NCI-H2196 (cell line): ENCODE measurements around the gene TOPAZ1.
"Not testable (repeated sequence)": the region's sequence is repeated elsewhere in the genome, so short reads cannot be mapped to it uniquely, and the experiment has no call there.

ENCODE experiments used
- DNase-seq: peaks from one replicate; lab custom pipeline; 2025; ENCODE audit not compliant: unreplicated experiment; lab: John Stamatoyannopoulos, UW

Gene TOPAZ1

GRCh38 chr3:44326515-44326914, 84.8 kb downstream of the TOPAZ1 start:
- no peak for DNase-seq

- no peak for DNase-seq
Observed at GRCh38 chr3:44329946-44330345, 88.3 kb downstream of the TOPAZ1 start.

- DNase-seq, result no peak
Observed at GRCh38 chr3:44330444-44330843, 88.8 kb downstream of the TOPAZ1 start.

GRCh38 chr3:44334326-44334725, 92.6 kb downstream of the TOPAZ1 start:
- DNase-seq, result no peak

- no peak for DNase-seq
Observed at GRCh38 chr3:44337248-44337785, 95.6 kb downstream of the TOPAZ1 start.

- peak; percentile 85 for DNase-seq
Observed at GRCh38 chr3:44338010-44338827, 96.5 kb downstream of the TOPAZ1 start, which contains the start of gene TCAIM. TCAIM (plus strand) TSS chr3:44338766; CDS start chr3:44354783, 16,017 bp downstream.

- DNase-seq, result no peak
Observed at GRCh38 chr3:44338828-44339127, 97.1 kb downstream of the TOPAZ1 start.

- DNase-seq, result no peak
Observed at GRCh38 chr3:44339181-44340057, 97.7 kb downstream of the TOPAZ1 start.

GRCh38 chr3:44340058-44340395, 98.3 kb downstream of the TOPAZ1 start:
- DNase-seq, result no peak

- DNase-seq, result no peak
Observed at GRCh38 chr3:44342176-44342790, 100.6 kb downstream of the TOPAZ1 start.

- DNase-seq, result no peak
Observed at GRCh38 chr3:44343421-44343820, 101.7 kb downstream of the TOPAZ1 start.

GRCh38 chr3:44346590-44346989, 104.9 kb downstream of the TOPAZ1 start:
- not testable (repeated sequence) for DNase-seq

- DNase-seq, result no peak
Observed at GRCh38 chr3:44348993-44349392, 107.3 kb downstream of the TOPAZ1 start.

GRCh38 chr3:44353355-44353924, 111.8 kb downstream of the TOPAZ1 start:
- no peak for DNase-seq

- peak; percentile 12 for DNase-seq
Observed at GRCh38 chr3:44355362-44356033, 113.8 kb downstream of the TOPAZ1 start.

GRCh38 chr3:44359146-44359751, 117.6 kb downstream of the TOPAZ1 start:
- DNase-seq, result no peak

GRCh38 chr3:44363591-44363990, 121.9 kb downstream of the TOPAZ1 start:
- DNase-seq, result no peak

- DNase-seq, result no peak
Observed at GRCh38 chr3:44365952-44366351, 124.3 kb downstream of the TOPAZ1 start.

GRCh38 chr3:44375450-44375849, 133.8 kb downstream of the TOPAZ1 start:
- DNase-seq, result no peak
